Left lobe of liver (tissue), 2 donors: ENCODE measurements around the gene HTR6. TPM values are rescaled to one million over a fixed set of nuclear protein-coding genes. Genes with fewer than 3 reads are reported as not detected.
A peak's percentile ranks its signal among the peaks of the same experiment; 100 is the strongest.

Source experiments
- ATAC-seq: fragments of 200-7000 bp; cut with Tn5 transposase; one replicate; pipeline ENCODE4 v1.9.1; 2020; ENCODE audit warnings: mild to moderate bottlenecking, moderate library complexity
- DNase-seq: peaks from one replicate; pipeline ENCODE4 v3.0.0-alpha.2; 2020; ENCODE audit warnings: low spot score
- total RNA-seq: library from RNA; stranded (reverse); gene quantifications from one replicate; pipeline ENCODE4 v1.2.1, GENCODE V29; 2021
- donor health status: DM: no; HTN: no; CAD: no; lungs with moderate emphysema.
- donor health status: DM: no; HTN: yes; CAD: no.

HTR6 gene
- total RNA-seq, 1 donor from 2014 or later = not detected

DNA sequence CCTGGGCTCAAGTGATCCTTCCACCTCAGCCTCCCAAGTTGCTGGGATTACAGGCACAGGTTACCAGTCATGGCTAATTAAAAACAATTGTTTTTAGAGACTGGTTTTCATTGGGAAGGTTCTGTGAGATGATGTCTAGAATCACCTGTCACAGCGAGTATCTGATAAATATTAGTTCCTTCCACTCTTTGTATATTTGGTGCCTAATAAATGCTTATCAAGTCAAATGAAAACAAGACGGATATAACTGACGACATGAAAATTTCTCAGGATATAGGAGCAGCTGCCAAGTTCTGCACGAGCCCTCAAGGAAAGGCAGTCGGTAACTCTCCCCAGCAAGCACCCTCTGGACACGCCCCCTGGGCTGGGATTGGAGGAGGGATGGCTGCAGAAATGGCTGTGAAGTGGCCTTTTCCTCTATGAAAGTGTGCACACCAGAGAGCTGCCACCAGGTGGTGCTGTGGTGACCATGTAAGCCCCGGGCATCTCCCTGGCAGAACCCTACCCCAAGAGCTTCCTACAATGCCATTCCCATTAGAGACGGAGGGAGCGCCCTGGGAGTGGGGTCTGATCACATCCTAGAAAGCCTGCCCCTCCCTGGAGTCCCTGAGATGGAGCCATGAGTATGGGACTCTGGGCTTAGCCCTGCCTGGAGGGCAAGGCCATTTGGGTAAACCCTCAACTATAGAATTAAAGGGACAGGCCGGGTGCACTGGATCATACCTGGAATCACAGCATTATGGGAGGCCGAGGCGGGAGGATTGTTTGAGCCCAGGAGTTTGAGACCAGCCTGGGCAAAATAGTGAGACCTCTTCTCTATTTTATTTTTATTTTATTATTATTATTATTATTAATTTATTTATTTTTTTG lies 50.9 kb downstream of the HTR6 start:
- peak; percentile 100 for ATAC-seq
- DNase-seq = peak; percentile 86

DNA sequence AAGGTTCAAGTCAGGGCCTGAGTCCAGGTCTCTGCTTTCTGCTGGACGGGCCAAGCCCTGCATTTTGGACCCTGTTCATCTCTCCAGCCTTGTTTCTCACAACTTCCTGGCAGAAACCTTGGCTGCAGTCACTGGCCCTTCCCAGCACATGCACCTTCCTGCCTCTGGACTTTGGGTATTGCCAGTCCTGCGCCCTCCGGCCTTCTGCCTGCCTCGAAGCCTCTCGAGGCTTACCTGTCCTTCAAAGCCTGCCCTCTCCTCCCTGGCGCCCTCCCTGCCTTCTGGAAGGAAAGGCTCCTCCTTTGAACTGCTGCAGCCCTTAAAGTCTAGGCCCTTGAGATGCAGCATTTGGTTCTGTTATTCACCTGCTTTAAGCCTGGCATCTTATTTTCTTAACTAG lies 52.8 kb downstream of the HTR6 start:
- DNase-seq (no peak), ATAC-seq (no peak)

DNA sequence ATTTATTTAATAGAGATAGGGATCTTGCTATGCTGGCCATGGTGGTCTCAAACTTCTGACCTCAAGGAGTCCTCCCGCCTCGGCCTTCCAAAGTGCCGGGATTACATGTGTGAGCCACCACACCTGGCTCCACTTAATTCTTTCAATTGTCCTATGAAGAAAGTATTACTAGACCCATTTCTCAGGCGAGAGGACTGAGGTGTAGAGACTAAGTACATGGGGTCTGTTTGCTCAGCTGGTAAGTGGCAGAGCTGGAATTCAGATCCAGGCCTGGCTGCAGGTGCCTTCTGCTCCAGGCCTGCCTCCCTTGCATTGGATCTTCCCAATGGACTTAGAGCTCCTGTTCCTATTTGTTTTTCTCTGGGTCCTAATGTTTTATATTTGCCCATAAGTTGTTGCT lies 55.5 kb downstream of the HTR6 start:
- DNase-seq = no peak

DNA sequence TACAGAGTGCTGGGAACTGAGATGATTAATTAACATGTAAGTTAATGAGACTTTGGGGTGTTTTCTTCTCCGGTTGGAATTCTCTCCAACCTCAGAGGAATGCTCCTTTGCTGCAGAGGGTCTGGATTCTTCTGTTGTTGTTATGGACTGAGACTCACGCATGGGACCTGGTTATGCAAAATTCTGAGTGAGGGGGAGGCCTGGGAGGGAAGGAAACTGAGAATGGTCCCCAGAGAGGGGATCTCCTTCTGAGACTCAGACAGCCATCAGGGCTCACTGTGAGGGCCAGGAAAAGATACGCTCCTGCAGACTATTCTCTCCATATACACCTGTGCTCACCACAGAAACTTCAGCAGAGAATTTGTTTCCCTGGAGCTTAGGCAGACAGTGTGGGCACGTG lies 56.3 kb downstream of the HTR6 start:
- no peak for DNase-seq
- no peak for ATAC-seq

More for the DNA sequence above, 55.5 kb downstream of the HTR6 start:
- no peak for ATAC-seq

DNA sequence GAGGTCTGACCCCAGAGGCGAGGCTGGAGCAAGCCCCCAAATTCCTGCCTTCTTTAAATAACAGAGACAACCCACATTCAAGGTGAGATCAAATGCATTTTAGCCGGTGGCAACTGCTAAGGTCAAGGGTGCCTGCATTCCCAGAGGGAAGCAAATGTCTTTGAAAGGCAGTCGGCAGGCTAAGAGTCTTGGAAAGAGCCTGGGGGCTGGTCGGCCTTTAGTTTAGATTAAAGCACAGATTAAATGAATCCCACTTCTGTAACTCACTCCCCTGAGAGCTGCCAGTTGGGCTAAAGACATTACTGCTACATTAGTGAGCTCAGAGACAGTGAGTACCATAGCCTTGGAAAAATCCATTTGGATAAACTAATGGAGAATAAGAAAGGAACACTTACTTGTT lies 59.2 kb downstream of the HTR6 start:
- DNase-seq (no peak), ATAC-seq (no peak)

DNA sequence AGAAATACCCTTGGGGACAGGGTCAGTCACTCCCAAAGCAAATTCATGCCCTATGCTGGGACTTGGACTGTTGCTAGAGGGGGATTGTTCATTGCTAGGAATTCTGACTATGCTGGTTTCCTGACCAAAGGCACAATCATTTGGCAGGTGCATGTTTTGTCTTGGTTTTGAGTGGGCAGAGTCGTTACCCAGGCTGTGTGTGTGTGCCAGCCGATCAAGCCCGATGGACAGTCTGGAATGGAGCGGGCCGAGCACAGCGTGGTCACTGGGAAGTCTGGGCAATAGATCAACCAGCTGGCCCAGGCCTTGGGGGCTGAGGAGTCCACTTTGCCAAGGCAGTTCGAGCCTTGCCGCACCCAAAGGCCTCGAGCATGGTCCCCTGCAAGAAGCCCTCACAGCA lies 60.9 kb downstream of the HTR6 start:
- ATAC-seq = no peak
- DNase-seq = no peak

DNA sequence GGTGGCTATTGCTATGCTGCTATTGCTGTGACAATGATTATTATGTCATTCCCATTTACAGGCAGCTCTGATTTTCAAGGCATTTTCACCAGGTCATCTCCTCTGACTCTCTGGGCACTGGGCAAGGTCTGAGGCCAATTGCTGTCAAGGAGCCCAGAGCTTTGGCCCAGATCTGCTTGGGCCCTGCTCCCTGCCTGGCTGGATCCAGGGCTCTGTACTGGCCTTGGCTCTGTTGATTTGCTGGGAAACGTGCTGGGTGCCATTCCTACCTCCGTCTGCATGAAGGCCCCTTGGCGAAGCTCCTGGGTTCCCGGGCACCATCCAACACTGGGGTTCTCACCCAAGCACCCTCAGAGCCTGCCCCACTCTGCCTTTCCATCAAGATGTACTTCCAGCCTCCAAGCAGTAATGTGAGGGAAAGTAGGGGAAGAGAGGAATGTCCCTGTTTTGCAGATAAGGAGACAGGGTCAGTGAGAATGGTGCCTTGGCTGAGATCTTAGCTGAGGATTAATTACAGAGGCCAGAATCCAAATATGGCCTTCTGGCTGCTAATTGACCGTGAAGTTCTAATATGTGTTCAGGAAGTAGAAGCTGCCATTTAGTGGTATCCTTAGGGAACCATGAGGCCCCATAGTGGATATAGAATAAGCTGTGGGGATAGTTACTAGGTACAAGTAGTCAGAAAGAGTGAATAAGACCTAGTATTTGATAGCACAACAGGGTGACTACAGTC lies 63.9 kb downstream of the HTR6 start:
- DNase-seq (peak; percentile 57), ATAC-seq (peak; percentile 95)

DNA sequence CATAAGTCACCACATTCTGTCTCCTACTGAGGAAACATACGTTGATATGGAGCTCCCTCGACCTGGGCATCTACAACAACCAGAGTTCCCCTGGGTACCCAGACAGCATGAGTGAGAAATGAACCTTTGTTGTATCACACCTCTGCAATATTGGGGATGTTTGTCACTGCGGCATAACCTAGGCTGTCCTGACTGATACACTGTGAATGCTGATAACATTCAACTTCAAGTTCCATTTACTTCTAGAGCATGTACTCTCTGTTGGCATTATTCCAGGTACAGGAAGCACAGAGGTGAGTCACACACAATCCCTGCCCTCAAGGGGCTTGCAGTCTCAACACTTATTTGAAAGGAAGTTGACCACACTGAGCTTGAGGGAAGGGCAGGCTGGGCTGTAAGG lies 65.6 kb downstream of the HTR6 start:
- no peak for DNase-seq
- ATAC-seq = no peak

Other genes with a start within 250 kb of the HTR6 start
- gene CAPZB, start 179.3 kb upstream of the HTR6 start, total RNA-seq = 91.4 TPM
- gene NBL1, start 20.6 kb upstream of the HTR6 start, total RNA-seq = 2.5 TPM
- 9.8 TPM for gene TMCO4, start 135.0 kb downstream of the HTR6 start, total RNA-seq
- gene RNF186, start 150.4 kb downstream of the HTR6 start, total RNA-seq = 0.60 TPM
- 1.8 TPM for gene OTUD3, start 217.5 kb downstream of the HTR6 start, total RNA-seq